GM19099 (cell line): ENCODE measurements around the gene TMEM225B.

Experiments
- POLR2A ChIP-seq: IDR thresholded peaks from 3 replicates; pipeline ENCODE4 v1.6.1; 2011; ENCODE audit warnings: low read depth; ENCODE audit not compliant: insufficient read length; ENCODE audit errors: extremely low read depth

The TMEM225B gene

GRCh38 chr7:99571768-99572167 lies 26.3 kb upstream of the TMEM225B start:
- no peak for TF ChIP-seq POLR2A

- TF ChIP-seq POLR2A = no peak
Observed at GRCh38 chr7:99573257-99573656, 24.8 kb upstream of the TMEM225B start.

GRCh38 chr7:99576251-99576650 lies 21.8 kb upstream of the TMEM225B start:
- no peak for TF ChIP-seq POLR2A

- TF ChIP-seq POLR2A = no peak
Observed at GRCh38 chr7:99579281-99579955, 18.6 kb upstream of the TMEM225B start.

GRCh38 chr7:99579956-99580777 lies 17.9 kb upstream of the TMEM225B start:
- TF ChIP-seq POLR2A = no peak

GRCh38 chr7:99588868-99589267 lies 9.2 kb upstream of the TMEM225B start:
- no peak for TF ChIP-seq POLR2A

GRCh38 chr7:99594948-99595745 lies 2.9 kb upstream of the TMEM225B start:
- TF ChIP-seq POLR2A = no peak

- no peak for TF ChIP-seq POLR2A
Observed at GRCh38 chr7:99596408-99596955, 1.6 kb upstream of the TMEM225B start.

GRCh38 chr7:99599836-99600235 lies 1.8 kb downstream of the TMEM225B start:
- TF ChIP-seq POLR2A = no peak

GRCh38 chr7:99601656-99602310 lies 3.7 kb downstream of the TMEM225B start:
- TF ChIP-seq POLR2A = no peak

- no peak for TF ChIP-seq POLR2A
Observed at GRCh38 chr7:99605527-99605926, 7.5 kb downstream of the TMEM225B start.

- TF ChIP-seq POLR2A = no peak
Observed at GRCh38 chr7:99606531-99606930, 8.5 kb downstream of the TMEM225B start.

GRCh38 chr7:99607548-99607947 lies 9.5 kb downstream of the TMEM225B start:
- no peak for TF ChIP-seq POLR2A

GRCh38 chr7:99614495-99614894 lies 16.4 kb downstream of the TMEM225B start:
- no peak for TF ChIP-seq POLR2A

GRCh38 chr7:99615989-99616358 lies 17.9 kb downstream of the TMEM225B start:
- no peak for TF ChIP-seq POLR2A
